ENCODE measurements around the gene NOP14. TPM values are rescaled to one million over a fixed set of nuclear protein-coding genes. Genes with fewer than 3 reads are reported as not detected.

NOP14 gene
- total RNA-seq, 4 donors from 2014 or later = 18.2 to 39.6 (median 26.8) TPM

- WGBS, 2 donors = 88 to 91% methylated on average over 32 of the region's 33 CpGs
- TF ChIP-seq POLR2A (IDR thresholded peaks at IDR 0.05) (no peak), EP300 (IDR thresholded peaks at IDR 0.05) (no peak)
- TF ChIP-seq, protein P1, sequence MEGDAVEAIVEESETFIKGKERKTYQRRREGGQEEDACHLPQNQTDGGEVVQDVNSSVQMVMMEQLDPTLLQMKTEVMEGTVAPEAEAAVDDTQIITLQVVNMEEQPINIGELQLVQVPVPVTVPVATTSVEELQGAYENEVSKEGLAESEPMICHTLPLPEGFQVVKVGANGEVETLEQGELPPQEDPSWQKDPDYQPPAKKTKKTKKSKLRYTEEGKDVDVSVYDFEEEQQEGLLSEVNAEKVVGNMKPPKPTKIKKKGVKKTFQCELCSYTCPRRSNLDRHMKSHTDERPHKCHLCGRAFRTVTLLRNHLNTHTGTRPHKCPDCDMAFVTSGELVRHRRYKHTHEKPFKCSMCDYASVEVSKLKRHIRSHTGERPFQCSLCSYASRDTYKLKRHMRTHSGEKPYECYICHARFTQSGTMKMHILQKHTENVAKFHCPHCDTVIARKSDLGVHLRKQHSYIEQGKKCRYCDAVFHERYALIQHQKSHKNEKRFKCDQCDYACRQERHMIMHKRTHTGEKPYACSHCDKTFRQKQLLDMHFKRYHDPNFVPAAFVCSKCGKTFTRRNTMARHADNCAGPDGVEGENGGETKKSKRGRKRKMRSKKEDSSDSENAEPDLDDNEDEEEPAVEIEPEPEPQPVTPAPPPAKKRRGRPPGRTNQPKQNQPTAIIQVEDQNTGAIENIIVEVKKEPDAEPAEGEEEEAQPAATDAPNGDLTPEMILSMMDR (IDR thresholded peaks at IDR 0.05) = peak in 1 of 5 experiments; percentile 23
- no peak overlapping the region for H3K4me3 ChIP-seq
- no peak for DNase-seq (ENCODE audit: low spot score in 2 of 2)
- H3K36me3 ChIP-seq = peaks cover 3 to 89% (median 26%) of the 10 kb centered on the region in 3 donors
- H3K27ac ChIP-seq = no peak overlapping the region
- H3K27me3 ChIP-seq = no peaks in the 10 kb centered on the region
- H3K4me1 ChIP-seq = peaks cover 0 to 15% (median 0%) of the 10 kb centered on the region in 4 donors
- H3K9me3 ChIP-seq = no peaks in the 10 kb centered on the region
These were observed 8.6 kb downstream of the NOP14 start for GRCh38 chr4:2954358-2955185.

DNA sequence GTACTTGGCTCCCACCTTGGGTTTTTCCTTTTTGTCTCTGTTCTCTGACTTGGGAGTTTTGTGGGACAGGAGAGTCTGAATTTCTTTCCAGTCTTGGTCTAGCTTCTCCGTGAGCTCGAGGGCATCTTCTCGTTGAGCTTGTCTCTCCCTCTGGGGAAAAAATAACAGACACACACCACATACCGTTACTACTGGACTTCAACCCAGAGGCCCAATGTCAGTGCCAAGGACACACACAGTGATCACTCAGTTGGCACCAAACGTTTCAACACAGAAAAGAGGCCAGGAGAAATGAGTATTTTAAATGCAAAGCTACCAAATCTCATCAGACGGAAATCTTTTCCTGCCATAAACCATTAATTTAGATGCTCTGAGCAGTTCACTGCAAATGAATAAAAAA lies 9.7 kb downstream of the NOP14 start:
- Histone ChIP-seq H3K4me3 (no peak overlapping the region), H3K27me3 (no peaks in the 10 kb centered on the region), H3K27ac (no peak overlapping the region), H3K36me3 (peaks cover 3 to 99% (median 30%) of the 10 kb centered on the region in 3 donors), H3K9me3 (no peaks in the 10 kb centered on the region), H3K4me1 (peaks cover 0 to 8% (median 0%) of the 10 kb centered on the region in 4 donors)
- no peak for DNase-seq (ENCODE audit: low spot score in 2 of 2)
- 77 to 79% methylated on average over 6 of the region's 6 CpGs for WGBS, 2 donors
- TF ChIP-seq EP300 (IDR thresholded peaks at IDR 0.05) (no peak), POLR2A (IDR thresholded peaks at IDR 0.05) (no peak)
- TF ChIP-seq, protein P1 (IDR thresholded peaks at IDR 0.05) = no peak

GRCh38 chr4:2950221-2950989 lies 12.8 kb downstream of the NOP14 start:
- H3K27ac ChIP-seq = no peak overlapping the region
- DNase-seq (ENCODE audit: low spot score in 2 of 2) = no peak
- no peaks in the 10 kb centered on the region for H3K27me3 ChIP-seq
- no peaks in the 10 kb centered on the region for H3K4me1 ChIP-seq
- no peak overlapping the region for H3K4me3 ChIP-seq
- no peaks in the 10 kb centered on the region for H3K9me3 ChIP-seq
- TF ChIP-seq POLR2A (IDR thresholded peaks at IDR 0.05) (no peak), EP300 (IDR thresholded peaks at IDR 0.05) (no peak)
- TF ChIP-seq, protein P1 (IDR thresholded peaks at IDR 0.05) = no peak
- WGBS, 2 donors = 82 to 85% methylated on average over 16 of the region's 16 CpGs
- H3K36me3 ChIP-seq = peaks cover 5 to 98% (median 39%) of the 10 kb centered on the region in 3 donors

GRCh38 chr4:2949782-2950125 lies 13.5 kb downstream of the NOP14 start:
- H3K27ac ChIP-seq = no peak overlapping the region
- H3K27me3 ChIP-seq = no peaks in the 10 kb centered on the region
- no peaks in the 10 kb centered on the region for H3K4me1 ChIP-seq
- 89 to 93% methylated on average over 11 of the region's 11 CpGs for WGBS, 2 donors
- H3K4me3 ChIP-seq = no peak overlapping the region
- no peaks in the 10 kb centered on the region for H3K9me3 ChIP-seq
- no peak for DNase-seq (ENCODE audit: low spot score in 2 of 2)
- TF ChIP-seq, protein P1 (IDR thresholded peaks at IDR 0.05) = no peak
- TF ChIP-seq EP300 (IDR thresholded peaks at IDR 0.05) (no peak), POLR2A (IDR thresholded peaks at IDR 0.05) (no peak)
- H3K36me3 ChIP-seq = peaks cover 4 to 99% (median 45%) of the 10 kb centered on the region in 3 donors

All from tibial nerve (tissue), 4 donors.